Neural cell (in vitro differentiated cells): Measurements from ENCODE around the gene REL. TPM values are rescaled to one million over a fixed set of nuclear protein-coding genes. Genes with fewer than 3 reads are reported as not detected.
A peak's percentile ranks its signal among the peaks of the same experiment; 100 is the strongest.

ENCODE experiments used
- H2AFZ ChIP-seq: fragments of 200-600, 300-800 bp; sonication (generic), shearing (Covaris generic); 2 replicates; pipeline ENCODE4 v1.6.0; 2014; ENCODE audit warnings: low read depth, mild to moderate bottlenecking, antibody characterized with exemption, low read length, moderate library complexity
- H3F3A ChIP-seq: fragments of 200-600 bp; shearing (Covaris generic); 2 replicates; pipeline ENCODE4 v1.6.1; 2016; ENCODE audit warnings: mild to moderate bottlenecking, moderate library complexity, mixed read lengths, antibody characterized with exemption, low read length; ENCODE audit not compliant: insufficient read depth, poor library complexity, severe bottlenecking
- H3K27ac ChIP-seq: fragments of 200-600, 300-800 bp; sonication (generic), shearing (Covaris generic); 2 replicates; pipeline ENCODE4 v1.5.1; 2014; ENCODE audit warnings: mild to moderate bottlenecking, low read length, moderate library complexity
- H3K27me3 ChIP-seq: fragments of 300-800, 200-600 bp; sonication (generic), shearing (Covaris generic); 2 replicates; pipeline ENCODE4 v1.6.0; 2014; ENCODE audit warnings: mild to moderate bottlenecking, low read depth, low read length, moderate library complexity; ENCODE audit not compliant: insufficient read depth
- H3K36me3 ChIP-seq: fragments of 300-800, 200-600 bp; sonication (generic), shearing (Covaris generic); 2 replicates; pipeline ENCODE4 v1.5.1; 2014; ENCODE audit warnings: mild to moderate bottlenecking, antibody characterized with exemption, low read length, moderate library complexity; ENCODE audit not compliant: insufficient read depth
- H3K4me2 ChIP-seq: fragments of 300-800, 200-600 bp; sonication (generic), shearing (Covaris generic); 2 replicates; pipeline ENCODE4 v1.6.0; 2014; ENCODE audit warnings: mild to moderate bottlenecking, low read length
- H3K4me3 ChIP-seq: fragments of 300-800, 200-600 bp; sonication (generic), shearing (Covaris generic); 2 replicates; pipeline ENCODE4 v1.5.1; 2014; ENCODE audit warnings: mild to moderate bottlenecking, low read length, moderate library complexity
- H3K79me2 ChIP-seq: fragments of 200-600 bp; shearing (Covaris generic); replicated peaks from 2 replicates; pipeline ENCODE4 v1.6.0; 2014; ENCODE audit warnings: mild to moderate bottlenecking, low read length, moderate library complexity; ENCODE audit not compliant: insufficient read depth
- H3K9ac ChIP-seq: fragments of 300-800, 200-600 bp; sonication (generic), shearing (Covaris generic); 2 replicates; pipeline ENCODE4 v1.6.1; 2016; ENCODE audit warnings: mild to moderate bottlenecking, low read length, mixed read lengths
- H3K9me2 ChIP-seq: fragments of 200-600 bp; shearing (Covaris generic); 2 replicates; pipeline ENCODE4 v1.6.1; 2016; ENCODE audit warnings: mild to moderate bottlenecking, low read length, mixed read lengths; ENCODE audit not compliant: insufficient read depth
- H3K9me3 ChIP-seq: fragments of 200-600, 300-800 bp; sonication (generic), shearing (Covaris generic); 2 replicates; pipeline ENCODE4 v1.6.1; 2016; ENCODE audit warnings: mild to moderate bottlenecking, mixed run types, low read length, moderate library complexity, mixed read lengths
- H4K20me1 ChIP-seq: fragments of 200-600 bp; shearing (Covaris generic); 2 replicates; pipeline ENCODE4 v1.6.1; 2016; ENCODE audit warnings: mild to moderate bottlenecking, mixed run types; ENCODE audit not compliant: insufficient read depth
- CTCF ChIP-seq: fragments of 450-650 bp; IDR thresholded peaks from 2 replicates; pipeline ENCODE4 v1.5.1; 2014; ENCODE audit warnings: antibody characterized with exemption, mild to moderate bottlenecking, moderate library complexity; ENCODE audit not compliant: poor library complexity, severe bottlenecking
- EP300 ChIP-seq: fragments of 450-650 bp; conservative IDR thresholded peaks from 2 replicates; pipeline ENCODE4 v1.6.1; 2014; ENCODE audit warnings: antibody characterized with exemption, mild to moderate bottlenecking, moderate library complexity; ENCODE audit not compliant: poor library complexity, severe bottlenecking
- EZH2 ChIP-seq: fragments of 200-600, 300-800 bp; shearing (Covaris generic), sonication (generic); IDR thresholded peaks from 2 replicates; pipeline ENCODE4 v1.6.1; 2014; ENCODE audit warnings: antibody characterized with exemption, low read length, borderline replicate concordance, mild to moderate bottlenecking; ENCODE audit not compliant: insufficient read depth, poor library complexity, severe bottlenecking
- MXI1 ChIP-seq: fragments of 450-650 bp; conservative IDR thresholded peaks from 2 replicates; pipeline ENCODE4 v1.6.1; 2014; ENCODE audit warnings: antibody characterized with exemption, mild to moderate bottlenecking; ENCODE audit not compliant: poor library complexity, severe bottlenecking
- POLR2AphosphoS5 ChIP-seq: IDR thresholded peaks from 2 replicates; pipeline ENCODE4 v1.6.1; 2012
- RAD21 ChIP-seq: fragments of 450-650 bp; conservative IDR thresholded peaks from 2 replicates; pipeline ENCODE4 v1.6.1; 2014; ENCODE audit warnings: antibody characterized with exemption, mild to moderate bottlenecking, moderate library complexity
- REST ChIP-seq: IDR thresholded peaks from 2 replicates; pipeline ENCODE4 v1.6.1; 2012; ENCODE audit warnings: borderline replicate concordance
- SMC3 ChIP-seq: fragments of 450-650 bp; conservative IDR thresholded peaks from 2 replicates; pipeline ENCODE4 v1.6.1; 2014; ENCODE audit warnings: antibody characterized with exemption, mild to moderate bottlenecking, moderate library complexity; ENCODE audit not compliant: poor library complexity
- TAF1 ChIP-seq: IDR thresholded peaks from 2 replicates; pipeline ENCODE4 v1.6.1; 2012; ENCODE audit warnings: low read depth
- polyA minus RNA-seq: library from RNA; depleted of rRNA, polyadenylated mRNA; stranded (reverse); fragments of >200 nt; gene quantifications from 2 replicates; pipeline ENCODE4 v1.2.3, GENCODE V29; 2014
- polyA plus RNA-seq: library from polyadenylated mRNA; depleted of rRNA; stranded (reverse); fragments of >200 nt; gene quantifications from 2 replicates; pipeline ENCODE4 v1.2.3, GENCODE V29; 2014

REL gene
- polyA plus RNA-seq: 1.9 and 2.2 TPM in 2 replicates
- 13.6 and 15.9 TPM in 2 replicates for polyA minus RNA-seq

GRCh38 chr2:60881047-60881932, at the start of gene REL:
Gene REL (plus strand): TSS chr2:60881574. CDS start chr2:60881841, 267 bp downstream.
- H3K9me2 ChIP-seq: no peaks in the 10 kb centered on the region
- H2AFZ ChIP-seq: peak within 1 kb of the TSS; percentile 95
- no peaks in the 10 kb centered on the region for H4K20me1 ChIP-seq
- H3K4me3 ChIP-seq: peak within 1 kb of the TSS; percentile 92
- peaks cover 19% of the 10 kb centered on the region for H3K79me2 ChIP-seq
- H3K36me3 ChIP-seq: no peaks in the 10 kb centered on the region
- H3F3A ChIP-seq: no peaks in the 10 kb centered on the region
- TF ChIP-seq RAD21 (no peak), REST (peak; percentile 55), EZH2 (no peak), TAF1 (no peak), POLR2AphosphoS5 (peak; percentile 72), EP300 (peak; percentile 31), CTCF (peak; percentile 9), MXI1 (peak; percentile 18), SMC3 (no peak)
- no peaks in the 10 kb centered on the region for H3K27me3 ChIP-seq
- peak within 1 kb of the TSS; percentile 31 for H3K4me2 ChIP-seq
- peak within 1 kb of the TSS; percentile 86 for H3K9ac ChIP-seq
- H3K27ac ChIP-seq: peak within 1 kb of the TSS; percentile 76
- H3K9me3 ChIP-seq: no peaks in the 10 kb centered on the region

- Histone ChIP-seq H3K4me2 (no peak overlapping the region), H3F3A (no peaks in the 10 kb centered on the region), H3K79me2 (no peaks in the 10 kb centered on the region), H3K36me3 (no peaks in the 10 kb centered on the region), H3K4me3 (no peak overlapping the region), H3K27ac (no peak overlapping the region), H4K20me1 (no peaks in the 10 kb centered on the region), H3K27me3 (no peaks in the 10 kb centered on the region), H2AFZ (no peak overlapping the region), H3K9ac (no peak overlapping the region), H3K9me3 (no peaks in the 10 kb centered on the region), H3K9me2 (no peaks in the 10 kb centered on the region)
- TF ChIP-seq TAF1 (no peak), REST (no peak), MXI1 (no peak), CTCF (no peak), SMC3 (no peak), EP300 (no peak), EZH2 (no peak), POLR2AphosphoS5 (no peak), RAD21 (no peak)
These were observed 49.5 kb upstream of the REL start for GRCh38 chr2:60831921-60832320.
